Gastroesophageal sphincter (tissue), 4 donors: ENCODE results near the gene KANSL2. TPM values are rescaled to one million over a fixed set of nuclear protein-coding genes. Genes with fewer than 3 reads are reported as not detected.
"Not testable (repeated sequence)": the region's sequence is repeated elsewhere in the genome, so short reads cannot be mapped to it uniquely, and the experiment has no call there.

Experiments
- ATAC-seq: fragments of 150-250 bp; one replicate; pipeline ENCODE4 v1.9.1; 2016; ENCODE audit warnings: mild to moderate bottlenecking, moderate library complexity
- H3K27ac ChIP-seq, 4 donors: fragments of 200-600 bp; sonication (generic) in 3 of 4; 1 replicate in 3 of 4; 2 replicates in 1 of 4; pipeline ENCODE4 v1.5.1; 2016 to 2019
- H3K27me3 ChIP-seq: fragments of 200-600 bp; sonication (generic); one replicate; pipeline ENCODE4 v1.5.1; 2019
- H3K36me3 ChIP-seq, 2 donors: fragments of 200-600 bp; sonication (generic); one replicate each; pipeline ENCODE4 v1.5.1; 2019; ENCODE audit warnings: control low read depth in 1 of 2
- H3K4me1 ChIP-seq, 3 donors: fragments of 200-600 bp; sonication (generic); 1 replicate in 2 of 3; 2 replicates in 1 of 3; pipeline ENCODE4 v1.5.1; 2016 to 2019; ENCODE audit warnings: control low read depth in 2 of 3
- H3K4me3 ChIP-seq, 2 donors: fragments of 200-600 bp; sonication (generic); one replicate each; pipeline ENCODE4 v1.5.1; 2019; ENCODE audit warnings: mild to moderate bottlenecking in 1 of 2, moderate library complexity in 1 of 2
- H3K9me3 ChIP-seq, 3 donors: fragments of 200-600 bp; sonication (generic); one replicate each; pipeline ENCODE4 v1.5.1; 2017 to 2019; ENCODE audit warnings: control low read depth in 2 of 3
- EP300 ChIP-seq: sonication (generic); formaldehyde crosslinking; IDR thresholded peaks from one replicate; pipeline ENCODE4 v1.6.1; 2017; ENCODE audit warnings: antibody characterized with exemption, mild to moderate bottlenecking
- POLR2A ChIP-seq, 2 donors: fragments of 450-650 bp; IDR thresholded peaks; one replicate each; pipeline ENCODE4 v1.6.1; 2017; ENCODE audit warnings: antibody characterized with exemption in 2 of 2, mild to moderate bottlenecking in 2 of 2, moderate library complexity in 1 of 2
- POLR2AphosphoS5 ChIP-seq: sonication (generic); formaldehyde crosslinking; IDR thresholded peaks from one replicate; pipeline ENCODE4 v1.6.1; 2017; ENCODE audit warnings: antibody characterized with exemption
- WGBS, 2 donors: methylation state at CpG; one replicate each; pipeline ENCODE4 v1.1.5; 2018; ENCODE audit warnings: low coverage in 1 of 2; 5-methylcytosine and 5-hydroxymethylcytosine counted together
- total RNA-seq, 4 donors: library from RNA; depleted of rRNA; stranded (reverse); fragments of >200 nt; gene quantifications; one replicate each; pipeline ENCODE4 v1.1.0, GENCODE V29; 2016
- TF ChIP-seq, protein P1 (sequence below), 4 experiments: fragments of 200-600 bp in 2 of 4; fragments of 450-650 bp in 2 of 4; sonication (generic) in 1 of 4; IDR thresholded peaks; one replicate each; pipeline ENCODE4 v1.5.1; 2017 to 2019; ENCODE audit warnings: antibody characterized with exemption in 4 of 4, mild to moderate bottlenecking in 2 of 4, moderate library complexity in 2 of 4

KANSL2 gene
- total RNA-seq, 4 donors from 2014 or later: 39.0 to 49.0 (median 43.7) TPM

DNA sequence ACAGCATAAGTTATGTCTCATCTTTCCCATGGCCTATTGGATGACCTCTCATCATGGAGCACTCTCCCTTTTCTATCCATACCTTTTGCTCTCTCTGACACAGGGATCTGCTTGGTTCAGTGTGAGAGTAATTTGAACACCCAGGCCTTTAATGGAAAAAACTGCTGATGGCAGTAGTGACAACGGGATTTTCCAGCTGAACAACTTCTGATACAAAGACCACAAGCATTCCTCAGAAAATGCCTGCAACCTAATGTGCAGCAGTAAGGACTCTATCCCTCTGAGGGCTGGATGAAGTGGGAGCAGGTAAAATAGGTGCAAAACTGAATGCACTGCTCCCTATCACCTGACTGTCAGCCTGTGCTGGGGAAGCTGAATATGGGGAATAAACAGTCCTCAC, 51.0 kb downstream of the KANSL2 start:
- no peak for ATAC-seq
- TF ChIP-seq POLR2AphosphoS5 (no peak), POLR2A (IDR thresholded peaks at IDR 0.05) (no peak), EP300 (no peak)
- TF ChIP-seq, protein P1, sequence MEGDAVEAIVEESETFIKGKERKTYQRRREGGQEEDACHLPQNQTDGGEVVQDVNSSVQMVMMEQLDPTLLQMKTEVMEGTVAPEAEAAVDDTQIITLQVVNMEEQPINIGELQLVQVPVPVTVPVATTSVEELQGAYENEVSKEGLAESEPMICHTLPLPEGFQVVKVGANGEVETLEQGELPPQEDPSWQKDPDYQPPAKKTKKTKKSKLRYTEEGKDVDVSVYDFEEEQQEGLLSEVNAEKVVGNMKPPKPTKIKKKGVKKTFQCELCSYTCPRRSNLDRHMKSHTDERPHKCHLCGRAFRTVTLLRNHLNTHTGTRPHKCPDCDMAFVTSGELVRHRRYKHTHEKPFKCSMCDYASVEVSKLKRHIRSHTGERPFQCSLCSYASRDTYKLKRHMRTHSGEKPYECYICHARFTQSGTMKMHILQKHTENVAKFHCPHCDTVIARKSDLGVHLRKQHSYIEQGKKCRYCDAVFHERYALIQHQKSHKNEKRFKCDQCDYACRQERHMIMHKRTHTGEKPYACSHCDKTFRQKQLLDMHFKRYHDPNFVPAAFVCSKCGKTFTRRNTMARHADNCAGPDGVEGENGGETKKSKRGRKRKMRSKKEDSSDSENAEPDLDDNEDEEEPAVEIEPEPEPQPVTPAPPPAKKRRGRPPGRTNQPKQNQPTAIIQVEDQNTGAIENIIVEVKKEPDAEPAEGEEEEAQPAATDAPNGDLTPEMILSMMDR (IDR thresholded peaks at IDR 0.05): no peak

DNA sequence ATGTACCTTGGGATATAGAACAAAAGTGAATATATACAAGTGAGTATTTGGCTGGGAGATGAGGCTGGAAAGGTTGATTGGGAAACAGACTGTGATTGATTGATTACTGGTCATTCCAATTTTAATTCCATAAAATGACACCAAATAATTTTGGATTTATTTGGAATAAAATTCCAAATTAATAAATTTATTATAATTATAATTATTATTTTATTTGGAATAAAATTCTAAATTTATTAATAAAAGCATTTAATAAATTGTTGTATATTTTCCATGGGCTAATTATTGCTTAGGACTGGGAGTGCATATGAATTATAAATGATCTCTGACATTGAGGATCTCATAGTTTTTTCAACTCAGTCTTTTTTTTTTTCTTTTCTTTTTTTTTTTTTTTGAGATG, 51.7 kb downstream of the KANSL2 start:
- Histone ChIP-seq H3K27ac (no peak overlapping the region), H3K4me3 (no peak overlapping the region), H3K4me1 (no peaks in the 10 kb centered on the region), H3K9me3 (no peaks in the 10 kb centered on the region), H3K27me3 (peaks cover 17% of the 10 kb centered on the region), H3K36me3 (no peaks in the 10 kb centered on the region)
- TF ChIP-seq POLR2AphosphoS5 (no peak), EP300 (no peak), POLR2A (IDR thresholded peaks at IDR 0.05) (no peak)
- TF ChIP-seq, protein P1 (IDR thresholded peaks at IDR 0.05): no peak
- no peak for ATAC-seq

More for the DNA sequence above, 51.0 kb downstream of the KANSL2 start:
- no peaks in the 10 kb centered on the region for H3K36me3 ChIP-seq
- H3K4me3 ChIP-seq: no peak overlapping the region
- H3K27ac ChIP-seq: no peak overlapping the region
- H3K9me3 ChIP-seq: no peaks in the 10 kb centered on the region
- WGBS, 2 donors: 63% methylated on average over 1 of the region's 1 CpG; no CpG with 5 or more reads in 1 of the 2 donors
- H3K27me3 ChIP-seq: peaks cover 17% of the 10 kb centered on the region
- no peaks in the 10 kb centered on the region for H3K4me1 ChIP-seq

DNA sequence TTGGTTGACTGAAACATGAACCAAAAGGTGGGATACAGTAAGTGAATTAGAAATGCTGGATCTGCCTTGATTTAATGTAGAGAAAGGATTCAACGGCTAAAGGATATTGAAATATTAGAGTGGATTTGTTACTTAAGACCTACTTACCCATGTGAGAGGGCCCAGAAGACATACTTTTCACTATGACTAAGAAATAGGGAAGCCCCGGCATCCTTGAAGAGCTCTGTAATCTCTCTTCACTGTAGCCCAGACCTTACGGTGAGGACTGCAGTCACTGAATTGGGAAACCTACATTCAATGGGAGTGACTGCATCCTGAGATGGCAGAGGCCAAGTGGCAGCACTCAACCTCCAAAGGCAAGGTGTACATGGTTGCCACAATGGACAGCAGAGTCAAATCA, 52.5 kb downstream of the KANSL2 start:
- no peaks in the 10 kb centered on the region for H3K36me3 ChIP-seq
- H3K27me3 ChIP-seq: peaks cover 17% of the 10 kb centered on the region
- no peaks in the 10 kb centered on the region for H3K4me1 ChIP-seq
- no peak for ATAC-seq
- TF ChIP-seq, protein P1 (IDR thresholded peaks at IDR 0.05): no peak
- TF ChIP-seq EP300 (no peak), POLR2AphosphoS5 (no peak), POLR2A (IDR thresholded peaks at IDR 0.05) (no peak)
- WGBS, 2 donors: 93 to 100% methylated on average over 2 to 3 of the region's 3 CpGs
- H3K9me3 ChIP-seq: no peaks in the 10 kb centered on the region
- H3K27ac ChIP-seq: no peak overlapping the region
- H3K4me3 ChIP-seq: no peak overlapping the region

DNA sequence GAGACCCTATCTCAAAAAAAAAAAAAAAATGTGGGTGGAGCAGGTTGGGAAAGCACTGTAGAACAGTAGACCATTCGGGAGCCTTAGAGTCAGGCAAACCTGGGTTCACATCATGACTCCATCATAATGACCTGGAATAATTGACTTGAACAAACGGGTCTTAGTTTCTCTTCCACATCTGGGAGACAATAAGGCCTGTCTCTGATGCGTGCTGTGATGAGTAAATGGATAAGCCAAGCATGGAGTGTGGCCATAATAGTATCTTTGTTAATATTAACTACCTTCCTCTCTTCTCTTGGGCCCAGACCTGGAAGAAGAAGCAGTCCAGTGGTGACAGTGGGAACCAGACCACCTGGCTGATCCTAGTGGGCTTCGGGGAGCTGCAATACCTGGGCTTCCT, 54.5 kb downstream of the KANSL2 start:
- Histone ChIP-seq H3K4me3 (no peak overlapping the region), H3K27ac (no peak overlapping the region), H3K36me3 (no peaks in the 10 kb centered on the region), H3K4me1 (no peaks in the 10 kb centered on the region), H3K9me3 (no peaks in the 10 kb centered on the region), H3K27me3 (peaks cover 28% of the 10 kb centered on the region)
- TF ChIP-seq EP300 (no peak), POLR2AphosphoS5 (no peak), POLR2A (IDR thresholded peaks at IDR 0.05) (no peak)
- TF ChIP-seq, protein P1 (IDR thresholded peaks at IDR 0.05): no peak
- no peak for ATAC-seq
- whole genome bisulfite sequencing, 2 donors: 63 to 70% methylated on average over 2 to 3 of the region's 4 CpGs

DNA sequence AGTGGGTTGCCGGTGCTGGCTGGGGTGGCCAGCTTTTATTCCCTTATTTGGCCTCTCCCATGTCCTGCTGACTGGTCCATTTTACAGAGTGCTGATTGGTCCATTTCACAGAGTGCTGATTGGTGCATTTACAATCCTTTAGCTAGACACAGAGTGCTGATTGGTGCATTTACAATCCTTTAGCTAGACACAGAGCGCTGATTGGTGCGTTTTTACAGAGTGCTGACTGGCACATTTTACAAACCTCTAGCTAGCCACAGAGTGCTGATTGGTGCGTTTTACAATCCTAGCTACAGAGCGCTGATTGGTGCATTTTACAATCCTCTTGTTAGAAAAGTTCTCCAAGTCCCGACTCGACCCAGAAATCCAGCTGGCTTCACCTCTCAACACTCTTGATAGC, 59.0 kb downstream of the KANSL2 start:
- H3K27ac ChIP-seq, H3K36me3 ChIP-seq, H3K4me1 ChIP-seq, H3K9me3 ChIP-seq, H3K4me3 ChIP-seq, ATAC-seq: not testable (repeated sequence)
- 90 to 93% methylated on average over 4 to 7 of the region's 7 CpGs for WGBS, 2 donors
- peaks cover 19% of the 10 kb centered on the region for H3K27me3 ChIP-seq
